22Rv1 (cell line): ENCODE results near the gene KLF18.

ENCODE experiments used
- H3K27ac ChIP-seq: fragments of 450-650 bp; 2 replicates; pipeline ENCODE4 v1.5.1; 2017
- ZFX ChIP-seq: fragments of 450-650 bp; IDR thresholded peaks from 2 replicates; pipeline ENCODE4 v1.6.1; 2017; ENCODE audit warnings: antibody characterized with exemption, borderline replicate concordance
- TF ChIP-seq, protein P1 (sequence below): fragments of 450-650 bp; IDR thresholded peaks from 2 replicates; pipeline ENCODE4 v1.5.1; 2017; ENCODE audit warnings: mild to moderate bottlenecking

KLF18 gene

DNA sequence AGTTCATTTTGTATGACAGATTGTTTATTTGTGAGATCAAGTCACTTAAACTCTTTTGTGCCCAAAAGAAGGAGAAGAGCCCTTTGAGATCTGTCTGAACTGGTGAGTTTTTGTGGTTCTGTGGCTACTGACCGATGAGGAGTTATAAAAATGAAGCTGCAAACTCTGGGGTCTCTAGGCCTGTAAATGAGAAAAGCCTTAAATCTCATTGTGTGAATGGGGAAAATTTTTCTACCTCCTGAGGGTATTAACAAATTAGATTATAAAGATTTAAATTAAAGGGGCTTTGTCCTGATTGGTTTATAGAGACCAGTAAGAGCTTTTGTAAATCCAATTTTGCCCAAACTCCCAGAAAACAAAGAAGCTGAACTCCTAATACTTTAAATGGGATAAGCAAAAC is 32.5 kb downstream of the KLF18 start:
- no peak overlapping the region for H3K27ac ChIP-seq
- no peak for TF ChIP-seq ZFX
- TF ChIP-seq, protein P1, sequence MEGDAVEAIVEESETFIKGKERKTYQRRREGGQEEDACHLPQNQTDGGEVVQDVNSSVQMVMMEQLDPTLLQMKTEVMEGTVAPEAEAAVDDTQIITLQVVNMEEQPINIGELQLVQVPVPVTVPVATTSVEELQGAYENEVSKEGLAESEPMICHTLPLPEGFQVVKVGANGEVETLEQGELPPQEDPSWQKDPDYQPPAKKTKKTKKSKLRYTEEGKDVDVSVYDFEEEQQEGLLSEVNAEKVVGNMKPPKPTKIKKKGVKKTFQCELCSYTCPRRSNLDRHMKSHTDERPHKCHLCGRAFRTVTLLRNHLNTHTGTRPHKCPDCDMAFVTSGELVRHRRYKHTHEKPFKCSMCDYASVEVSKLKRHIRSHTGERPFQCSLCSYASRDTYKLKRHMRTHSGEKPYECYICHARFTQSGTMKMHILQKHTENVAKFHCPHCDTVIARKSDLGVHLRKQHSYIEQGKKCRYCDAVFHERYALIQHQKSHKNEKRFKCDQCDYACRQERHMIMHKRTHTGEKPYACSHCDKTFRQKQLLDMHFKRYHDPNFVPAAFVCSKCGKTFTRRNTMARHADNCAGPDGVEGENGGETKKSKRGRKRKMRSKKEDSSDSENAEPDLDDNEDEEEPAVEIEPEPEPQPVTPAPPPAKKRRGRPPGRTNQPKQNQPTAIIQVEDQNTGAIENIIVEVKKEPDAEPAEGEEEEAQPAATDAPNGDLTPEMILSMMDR = no peak

DNA sequence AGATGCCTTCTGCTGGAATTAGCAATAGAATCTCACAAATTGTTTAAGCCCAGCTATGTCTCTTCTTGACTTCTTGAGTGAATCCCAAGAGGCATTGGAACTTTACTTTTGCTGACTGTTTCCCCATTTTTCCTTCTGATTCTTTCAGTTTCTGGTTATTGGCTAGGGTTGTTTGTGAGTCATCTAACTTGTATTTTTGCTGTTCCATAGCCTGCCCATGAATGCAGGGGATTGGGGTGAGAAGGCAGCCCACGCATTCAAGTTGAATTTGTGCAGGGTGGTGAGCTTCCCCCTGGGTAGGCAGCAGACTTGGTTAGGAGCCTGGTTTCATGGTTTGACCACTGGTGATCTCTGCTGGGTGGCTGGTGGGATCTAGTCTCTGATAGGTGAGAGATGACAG is 33.2 kb downstream of the KLF18 start:
- H3K27ac ChIP-seq = no peak overlapping the region
- TF ChIP-seq, protein P1 = no peak
- no peak for TF ChIP-seq ZFX

DNA sequence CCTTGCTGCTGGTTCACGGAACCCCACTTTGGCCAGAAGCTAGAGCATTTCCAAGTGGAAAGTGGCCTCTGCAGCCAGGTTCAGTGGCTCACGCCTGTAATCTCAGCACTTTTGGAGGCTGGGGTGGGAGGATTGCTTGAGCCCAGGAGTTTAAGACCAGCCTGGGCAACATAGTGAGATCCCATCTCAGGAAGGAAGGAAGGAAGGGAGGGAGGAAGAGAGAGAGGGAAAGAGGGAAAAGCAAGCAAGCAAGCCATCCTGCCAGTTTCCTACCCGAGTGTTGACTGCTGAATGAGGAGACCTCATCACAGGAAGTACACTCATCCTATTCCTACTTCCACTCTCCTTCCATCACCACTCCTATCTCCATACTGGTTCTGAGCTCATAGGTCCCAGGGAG is 35.6 kb downstream of the KLF18 start:
- TF ChIP-seq, protein P1 = no peak
- TF ChIP-seq ZFX = no peak
- H3K27ac ChIP-seq = no peak overlapping the region

DNA sequence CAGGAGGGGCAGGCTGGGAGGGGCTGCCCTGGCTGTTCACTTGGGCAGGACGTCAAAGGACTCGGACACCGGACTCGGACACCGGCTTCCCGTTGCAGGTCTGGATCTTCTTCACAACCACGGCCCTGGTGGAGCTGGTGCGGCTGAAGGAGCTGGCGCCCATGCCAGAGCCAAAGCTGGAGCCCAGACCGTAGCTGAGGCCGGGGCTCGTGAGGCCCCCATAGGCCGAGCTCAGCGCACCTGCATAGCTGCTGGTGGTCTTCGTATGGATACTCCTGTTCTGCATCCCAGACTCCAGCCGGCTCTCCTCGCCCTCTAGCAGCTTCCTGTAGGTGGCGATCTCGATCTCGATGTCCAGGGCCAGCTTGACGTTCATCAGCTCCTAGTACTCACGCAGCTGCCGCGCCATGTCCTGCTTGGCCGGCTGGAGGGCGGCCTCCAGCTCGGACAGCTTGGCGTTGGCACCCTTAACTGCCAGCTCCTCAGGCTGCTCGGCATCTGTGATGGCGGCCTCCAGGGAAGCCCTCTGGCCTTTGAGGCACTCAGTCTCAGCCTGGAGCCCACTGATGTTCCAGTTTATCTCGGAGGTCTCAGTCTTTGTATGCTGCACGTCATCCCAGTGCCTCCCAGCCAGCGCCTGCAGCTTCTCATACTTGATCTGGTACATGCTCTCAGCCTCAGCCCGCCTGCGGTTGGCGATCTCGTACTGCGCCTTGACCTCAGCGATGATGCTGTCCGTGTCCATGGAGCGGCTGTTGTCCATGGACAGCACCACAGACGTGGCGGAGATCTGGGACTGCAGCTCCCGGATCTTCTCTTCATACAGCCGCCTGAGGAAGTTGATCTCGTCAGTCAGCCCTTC is 37.9 kb downstream of the KLF18 start:
- no peak for TF ChIP-seq ZFX
- TF ChIP-seq, protein P1 = peak; percentile 79

DNA sequence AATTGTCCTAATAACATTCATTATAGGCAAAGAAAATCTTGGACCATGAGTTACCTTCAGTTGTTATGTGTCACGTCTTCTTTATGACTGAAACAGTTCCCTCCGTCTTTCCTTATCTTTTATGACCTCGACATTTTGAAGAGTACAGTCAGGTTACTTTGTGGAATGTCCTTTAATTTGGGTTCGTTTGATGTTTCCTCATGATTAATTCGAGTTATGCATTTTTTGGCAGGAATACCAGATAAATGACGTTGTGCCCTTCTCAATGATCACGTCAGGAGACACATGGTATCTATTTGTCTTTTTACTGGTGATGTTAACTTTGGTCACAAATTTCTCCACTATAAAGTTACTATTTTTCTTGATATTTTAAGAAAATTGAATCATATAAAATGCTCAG is 40.1 kb downstream of the KLF18 start:
- H3K27ac ChIP-seq = no peak overlapping the region
- TF ChIP-seq ZFX = no peak
- TF ChIP-seq, protein P1 = no peak

More for the DNA sequence above, 37.9 kb downstream of the KLF18 start:
- H3K27ac ChIP-seq = no peak overlapping the region

DNA sequence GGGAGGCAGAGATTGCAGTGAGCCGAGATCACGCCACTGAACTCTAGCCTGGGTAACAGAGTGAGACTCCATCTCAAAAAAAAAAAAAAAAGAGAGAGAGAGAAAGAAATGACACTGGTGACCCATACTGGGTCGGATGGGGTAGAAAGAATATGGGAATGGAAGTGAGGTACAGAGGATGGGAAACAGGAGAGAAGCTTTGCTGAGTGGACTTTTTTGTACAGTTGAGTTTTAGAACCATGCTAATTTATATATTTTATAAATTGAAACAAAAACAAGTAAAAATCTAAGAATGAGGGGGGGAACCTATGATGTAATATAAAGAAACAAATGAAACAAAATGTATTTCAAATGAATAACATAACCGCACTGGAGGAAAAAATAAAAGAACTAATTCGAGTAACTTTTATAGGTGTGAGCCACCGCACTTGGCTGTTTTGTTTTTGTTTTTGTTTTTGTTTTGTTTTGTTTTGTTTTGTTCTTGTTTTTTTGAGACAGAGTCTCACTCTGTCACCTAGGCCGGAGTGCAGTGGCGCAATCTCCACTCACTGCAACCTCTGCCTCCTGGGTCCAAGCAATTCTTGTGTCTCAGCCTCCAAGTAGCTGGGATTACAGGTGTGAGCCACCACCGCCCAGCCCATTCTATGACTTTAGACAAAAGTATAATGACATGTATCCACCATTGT is 41.1 kb downstream of the KLF18 start:
- no peak overlapping the region for H3K27ac ChIP-seq
- TF ChIP-seq, protein P1 = no peak
- no peak for TF ChIP-seq ZFX

DNA sequence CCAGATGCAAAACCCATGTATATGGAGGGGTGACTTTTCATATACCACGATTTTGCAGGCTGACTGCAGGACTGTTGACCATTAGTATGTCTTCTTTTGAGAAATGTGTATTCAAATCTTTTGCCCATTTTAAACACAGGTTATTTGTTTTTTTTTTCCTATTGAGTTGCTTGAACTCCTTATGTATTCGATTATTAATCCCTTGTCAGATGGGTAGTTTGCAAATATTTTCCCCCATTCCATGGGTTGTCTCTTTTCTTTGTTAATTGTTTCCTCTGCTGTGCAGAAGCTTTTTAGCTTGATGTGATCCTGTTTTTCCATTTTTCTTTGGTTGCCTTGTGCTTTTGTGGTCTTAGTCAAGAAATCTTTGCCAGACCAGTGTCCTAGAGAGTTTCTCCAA is 47.4 kb downstream of the KLF18 start:
- TF ChIP-seq, protein P1 = no peak
- no peak for TF ChIP-seq ZFX
- no peak overlapping the region for H3K27ac ChIP-seq
